ENCODE data around the gene SVIL.
"Not testable (repeated sequence)": the region's sequence is repeated elsewhere in the genome, so short reads cannot be mapped to it uniquely, and the experiment has no call there.

SVIL gene

DNA sequence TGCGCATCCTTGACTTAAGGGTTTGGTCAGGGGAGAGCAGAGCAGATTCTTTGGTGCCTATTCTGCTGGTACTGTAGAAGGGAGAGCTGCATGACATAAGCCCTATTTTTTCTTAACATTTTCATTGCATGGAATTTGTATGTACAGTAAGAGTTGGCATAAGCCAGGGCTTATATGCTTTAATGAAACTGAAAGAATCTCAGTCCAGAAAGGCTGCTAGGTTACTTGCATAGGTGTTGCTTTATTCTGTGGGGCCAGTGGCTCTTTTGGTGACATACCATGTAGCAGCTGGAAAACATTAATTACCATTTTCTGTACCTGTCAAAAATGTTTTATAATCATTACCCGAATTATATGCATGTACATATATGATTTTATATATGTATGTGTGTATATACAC is 193.8 kb downstream of the SVIL start:
- H3K4me3 ChIP-seq (ENCODE audit: low read depth, low read length): no peak overlapping the region
- POLR2A ChIA-PET: no interaction called here
- TF ChIP-seq, protein P1, sequence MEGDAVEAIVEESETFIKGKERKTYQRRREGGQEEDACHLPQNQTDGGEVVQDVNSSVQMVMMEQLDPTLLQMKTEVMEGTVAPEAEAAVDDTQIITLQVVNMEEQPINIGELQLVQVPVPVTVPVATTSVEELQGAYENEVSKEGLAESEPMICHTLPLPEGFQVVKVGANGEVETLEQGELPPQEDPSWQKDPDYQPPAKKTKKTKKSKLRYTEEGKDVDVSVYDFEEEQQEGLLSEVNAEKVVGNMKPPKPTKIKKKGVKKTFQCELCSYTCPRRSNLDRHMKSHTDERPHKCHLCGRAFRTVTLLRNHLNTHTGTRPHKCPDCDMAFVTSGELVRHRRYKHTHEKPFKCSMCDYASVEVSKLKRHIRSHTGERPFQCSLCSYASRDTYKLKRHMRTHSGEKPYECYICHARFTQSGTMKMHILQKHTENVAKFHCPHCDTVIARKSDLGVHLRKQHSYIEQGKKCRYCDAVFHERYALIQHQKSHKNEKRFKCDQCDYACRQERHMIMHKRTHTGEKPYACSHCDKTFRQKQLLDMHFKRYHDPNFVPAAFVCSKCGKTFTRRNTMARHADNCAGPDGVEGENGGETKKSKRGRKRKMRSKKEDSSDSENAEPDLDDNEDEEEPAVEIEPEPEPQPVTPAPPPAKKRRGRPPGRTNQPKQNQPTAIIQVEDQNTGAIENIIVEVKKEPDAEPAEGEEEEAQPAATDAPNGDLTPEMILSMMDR (IDR thresholded peaks at IDR 0.05; ENCODE audit: insufficient read depth, low read length, missing control alignments): no peak
- CTCF ChIA-PET: interaction anchor here (0.9 to 6.3 kb wide), 6 partner anchors 9 to 72 kb away, joined by 3 to 56 read pairs (median 4); no protein-coding TSS in a partner anchor
- DNase-seq (ENCODE audit: low read depth, low spot score): no peak

DNA sequence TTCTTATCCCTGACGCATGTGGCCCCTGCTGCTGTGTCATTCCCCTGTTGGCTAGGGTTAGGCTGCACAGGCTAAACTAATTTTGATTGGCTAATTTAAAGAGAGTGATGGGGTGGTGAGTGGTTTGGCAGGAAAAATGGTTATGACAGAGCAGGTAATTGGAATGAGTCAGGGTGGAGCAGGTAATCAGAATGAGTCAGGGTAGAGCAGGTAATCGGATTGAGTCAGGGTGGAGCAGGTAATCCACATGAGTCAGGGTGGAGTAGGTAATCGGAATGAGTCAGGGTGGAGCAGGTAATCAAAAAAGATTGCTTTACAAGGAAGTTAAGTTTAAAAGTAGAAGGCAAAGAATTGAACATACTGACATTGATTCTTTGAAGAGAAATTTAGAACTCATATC is 195.8 kb downstream of the SVIL start:
- DNase-seq (ENCODE audit: low read depth, low spot score); H3K4me3 ChIP-seq (ENCODE audit: low read depth, low read length); POLR2A ChIA-PET: not testable (repeated sequence)
- CTCF ChIA-PET: interaction anchor here (1.6 to 6.3 kb wide), 2 partner anchors 10 to 14 kb away, joined by 4 to 56 read pairs; no protein-coding TSS in a partner anchor

DNA sequence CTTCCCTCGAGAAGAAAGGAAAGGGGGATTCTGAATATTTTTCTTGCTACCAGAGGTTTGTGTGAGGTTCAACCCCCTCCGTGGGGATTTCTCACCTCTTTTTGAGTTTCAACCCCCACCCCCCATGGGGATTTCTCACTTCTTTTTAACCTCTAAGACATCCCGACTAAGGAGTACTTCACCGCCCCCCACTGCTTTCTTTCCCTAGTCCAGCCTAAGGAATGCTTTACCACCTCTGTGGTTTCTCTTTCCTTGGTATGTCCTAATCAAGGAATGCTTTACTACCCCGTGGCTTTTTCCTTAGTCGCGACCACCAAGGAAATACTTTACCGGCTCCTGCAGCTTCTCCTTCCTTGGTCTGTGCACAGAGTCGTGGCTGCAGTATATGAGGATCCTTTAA is 196.5 kb downstream of the SVIL start:
- CTCF ChIA-PET: interaction anchor here (1.3 to 6.3 kb wide), 2 partner anchors 11 to 19 kb away, joined by 3 to 56 read pairs; no protein-coding TSS in a partner anchor
- TF ChIP-seq, protein P1 (IDR thresholded peaks at IDR 0.05; ENCODE audit: insufficient read depth, low read length, missing control alignments): no peak
- H3K4me3 ChIP-seq (ENCODE audit: low read depth, low read length): no peak overlapping the region
- DNase-seq (ENCODE audit: low read depth, low spot score): no peak
- POLR2A ChIA-PET: no interaction called here

DNA sequence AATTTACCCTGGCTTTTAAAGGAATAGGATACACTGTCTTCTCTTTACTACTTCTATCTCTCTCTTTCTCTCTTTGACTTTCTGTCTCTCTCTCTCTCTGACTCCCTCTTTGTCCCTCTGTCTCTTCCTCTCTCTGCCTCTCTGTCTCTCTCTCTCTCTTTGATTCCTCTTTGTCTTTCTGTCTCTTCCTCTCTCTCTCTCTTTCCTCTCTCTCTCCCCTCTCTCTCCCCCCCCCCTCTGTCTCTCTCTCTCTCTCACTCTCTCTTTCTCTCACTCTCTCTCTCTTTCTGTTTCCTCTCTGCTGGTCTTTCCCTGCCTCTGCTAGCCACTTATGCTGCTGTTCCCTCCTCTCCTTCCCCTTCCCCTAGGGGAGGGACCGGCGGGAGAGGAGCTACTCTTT is 196.9 kb downstream of the SVIL start:
- CTCF ChIA-PET: interaction anchor here (1.3 to 6.3 kb wide), 3 partner anchors 12 to 59 kb away, joined by 3 to 56 read pairs (median 6); no protein-coding TSS in a partner anchor
- H3K4me3 ChIP-seq (ENCODE audit: low read depth, low read length): no peak overlapping the region
- POLR2A ChIA-PET: no interaction called here
- DNase-seq (ENCODE audit: low read depth, low spot score): no peak
- TF ChIP-seq, protein P1 (IDR thresholded peaks at IDR 0.05; ENCODE audit: insufficient read depth, low read length, missing control alignments): no peak

DNA sequence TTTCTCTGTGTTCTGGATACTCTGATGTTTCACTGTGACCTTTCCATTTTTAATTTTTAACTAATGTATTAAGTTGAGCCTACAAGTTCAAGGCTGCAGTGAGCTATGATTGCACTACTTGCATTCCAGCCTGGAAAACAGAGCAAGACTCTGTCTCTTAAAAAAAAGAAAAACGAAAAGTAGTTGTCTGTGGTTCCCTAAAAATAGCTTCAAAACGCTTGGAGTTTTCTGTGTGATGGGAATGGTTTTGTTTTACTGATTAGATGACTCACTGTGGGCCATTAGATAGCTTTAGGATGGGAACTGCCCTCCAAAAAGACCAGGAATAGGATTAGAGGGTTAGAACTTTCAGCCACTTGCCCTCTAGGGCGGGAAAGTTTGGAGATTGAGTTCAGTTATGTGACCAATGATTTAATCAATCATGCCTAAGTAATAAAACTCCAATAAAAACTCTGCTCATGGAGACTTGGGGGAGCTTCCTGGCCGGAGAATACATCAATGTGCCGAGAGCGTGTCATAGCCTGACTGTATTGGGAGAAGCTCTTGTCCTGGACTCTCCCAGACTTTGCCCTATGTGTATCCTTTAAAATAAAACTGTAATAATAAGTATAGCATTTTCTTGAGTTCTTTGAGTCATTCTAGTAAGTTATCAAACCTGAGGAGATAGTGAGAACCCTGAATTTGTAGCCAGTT is 198.8 kb downstream of the SVIL start:
- DNase-seq (ENCODE audit: low read depth, low spot score): peak; percentile 45
- ChIA-PET CTCF (interaction anchor here (0.7 to 6.3 kb wide), 11 partner anchors 10 to 772 kb away, joined by 3 to 56 read pairs (median 5); no protein-coding TSS in a partner anchor), POLR2A (no interaction called here)
- TF ChIP-seq, protein P1 (IDR thresholded peaks at IDR 0.05; ENCODE audit: insufficient read depth, low read length, missing control alignments): no peak
- no peak overlapping the region for H3K4me3 ChIP-seq (ENCODE audit: low read depth, low read length)

DNA sequence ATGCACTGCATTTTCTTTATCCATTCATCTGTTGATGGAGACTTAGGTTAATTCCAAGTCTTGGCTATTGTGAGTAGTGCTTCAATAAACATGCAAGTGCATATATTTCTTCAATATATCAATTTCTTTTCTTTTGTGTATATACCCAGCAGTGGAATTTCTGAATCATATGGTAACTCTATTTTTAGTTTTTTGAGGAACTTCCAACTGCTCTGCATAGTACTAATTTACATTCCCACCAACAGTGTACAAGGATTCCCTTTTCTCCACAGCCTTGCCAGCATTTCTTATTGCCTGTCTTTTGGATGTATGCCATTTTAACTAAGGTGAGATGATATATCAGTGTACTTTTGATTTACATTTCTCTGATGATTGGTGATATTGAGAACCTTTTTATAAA is 200.7 kb downstream of the SVIL start:
- TF ChIP-seq, protein P1 (IDR thresholded peaks at IDR 0.05; ENCODE audit: insufficient read depth, low read length, missing control alignments): no peak
- ChIA-PET POLR2A (no interaction called here), CTCF (no interaction called here)
- DNase-seq (ENCODE audit: low read depth, low spot score): no peak
- no peak overlapping the region for H3K4me3 ChIP-seq (ENCODE audit: low read depth, low read length)

Measured in AG04449 (cell line).